Activated CD8-positive, alpha-beta T cell treated with anti-CD3 and anti-CD28 coated beads for 36 hours (primary cell): ENCODE results near the gene CCDC51. TPM values are rescaled to one million over a fixed set of nuclear protein-coding genes. Genes with fewer than 3 reads are reported as not detected.

Experiments
- ATAC-seq: fragments of 200-7000 bp; cut with Tn5 transposase; one replicate; pipeline ENCODE4 v1.10.0; 2021; ENCODE audit warnings: mild to moderate bottlenecking, moderate library complexity
- CTCF ChIA-PET: fragments of 350-600 bp; sonication (Branson Sonifier 250); formaldehyde crosslinking; loops from one replicate; lab custom pipeline; 2021; ENCODE audit warnings: antibody characterized with exemption; lab: Charles Lee
- POLR2A ChIA-PET: fragments of 350-600 bp; sonication (Branson Sonifier 250); formaldehyde crosslinking; loops from one replicate; lab custom pipeline; 2021; ENCODE audit warnings: antibody characterized with exemption; lab: Charles Lee
- DNase-seq: peaks from one replicate; pipeline ENCODE4 v3.0.0-alpha.2; 2020
- H3K27ac Mint-ChIP-seq: one replicate; pipeline ENCODE4 v1.8.0; 2021; ENCODE audit warnings: mild to moderate bottlenecking, mixed read lengths
- H3K27me3 Mint-ChIP-seq: one replicate; pipeline ENCODE4 v1.8.0; 2021; ENCODE audit warnings: mixed read lengths
- H3K36me3 Mint-ChIP-seq: one replicate; pipeline ENCODE4 v1.8.0; 2021; ENCODE audit warnings: low read depth, mixed read lengths
- H3K4me1 Mint-ChIP-seq: one replicate; pipeline ENCODE4 v1.8.0; 2021; ENCODE audit warnings: low read depth, mixed read lengths
- H3K4me3 Mint-ChIP-seq: one replicate; pipeline ENCODE4 v1.8.0; 2021; ENCODE audit warnings: mild to moderate bottlenecking, moderate library complexity, mixed read lengths
- H3K9me3 Mint-ChIP-seq: one replicate; pipeline ENCODE4 v1.8.0; 2021; ENCODE audit warnings: mixed read lengths
- CTCF ChIP-seq: fragments of 200-600 bp; IDR thresholded peaks from one replicate; pipeline ENCODE4 v1.8.0; 2022; ENCODE audit warnings: antibody characterized with exemption, mild to moderate bottlenecking
- intact Hi-C: fragments of 100-400 bp; cut with micrococcal nuclease; formaldehyde crosslinking; loops from one replicate; pipeline ENCODE4 v1.10.0; 2022
- total RNA-seq, 2 experiments: library from RNA; stranded (reverse); gene quantifications; one replicate each; pipeline ENCODE4 v1.2.3, GENCODE V29; 2021

The CCDC51 gene
- total RNA-seq, 2 experiments from 2014 or later: 25.3 to 28.3 TPM

GRCh38 chr3:48388966-48389365 is 51.0 kb downstream of the CCDC51 start:
- Mint-ChIP-seq H3K4me3 (no peak overlapping the region), H3K27ac (no peak overlapping the region), H3K4me1 (no peaks in the 10 kb centered on the region), H3K27me3 (peaks cover 11% of the 10 kb centered on the region), H3K36me3 (no peaks in the 10 kb centered on the region), H3K9me3 (no peaks in the 10 kb centered on the region)
- ChIA-PET CTCF (interaction anchor here (1.0 to 4.5 kb wide), 4 partner anchors 11 to 160 kb away, joined by 3 to 25 read pairs (median 15); no protein-coding TSS in a partner anchor), POLR2A (interaction anchor here (1.0 kb wide), 1 partner anchor 115 kb away, joined by 3 read pairs; no protein-coding TSS in a partner anchor)
- no peak for TF ChIP-seq CTCF
- intact Hi-C loops: no loop called here
- no peak for DNase-seq
- ATAC-seq: no peak

GRCh38 chr3:48387634-48388033 is 52.3 kb downstream of the CCDC51 start:
- CTCF ChIA-PET: interaction anchor here (1.3 to 4.5 kb wide), 3 partner anchors 13 to 48 kb away, joined by 3 to 25 read pairs (median 24); no protein-coding TSS in a partner anchor
- Mint-ChIP-seq H3K4me3 (no peak overlapping the region), H3K9me3 (no peaks in the 10 kb centered on the region), H3K27me3 (peaks cover 9% of the 10 kb centered on the region), H3K4me1 (no peaks in the 10 kb centered on the region), H3K27ac (no peak overlapping the region), H3K36me3 (no peaks in the 10 kb centered on the region)
- ATAC-seq (no peak), DNase-seq (no peak)
- POLR2A ChIA-PET: interaction anchor here (0.6 kb wide), 1 partner anchor 145 kb away, joined by 3 read pairs; no protein-coding TSS in a partner anchor
- intact Hi-C loops: no loop called here
- TF ChIP-seq CTCF: no peak

Other genes with a start within 250 kb of the CCDC51 start
- gene CAMP, start 216.6 kb downstream of the CCDC51 start, total RNA-seq: not detected
- 10 to 100 TPM; 30.4 to 32.8 TPM for gene ZNF589, start 199.0 kb downstream of the CCDC51 start, total RNA-seq
- 10 to 100 TPM; 23.2 to 31.0 TPM for gene NME6, start 138.8 kb downstream of the CCDC51 start, total RNA-seq
- gene SPINK8, start 106.5 kb downstream of the CCDC51 start, total RNA-seq: not detected
- gene FBXW12, start 67.9 kb downstream of the CCDC51 start, total RNA-seq: not detected
- 1 to 10 TPM; 3.7 TPM for gene PLXNB1, start 10.0 kb downstream of the CCDC51 start, total RNA-seq
- 100 to 1,000 TPM; 312 to 334 TPM for gene TMA7, start 138 bp upstream of the CCDC51 start, total RNA-seq
- gene ATRIP, start 6.6 kb upstream of the CCDC51 start, total RNA-seq: 10 to 100 TPM; 12.4 to 15.0 TPM
- gene SHISA5, start 64.1 kb upstream of the CCDC51 start, total RNA-seq: 10 to 100 TPM; 65.9 to 71.4 TPM
- 10 to 100 TPM; 90.8 to 94.0 TPM for gene PFKFB4, start 116.7 kb upstream of the CCDC51 start, total RNA-seq
- gene UCN2, start 123.7 kb upstream of the CCDC51 start, total RNA-seq: not detected
- gene COL7A1, start 155.2 kb upstream of the CCDC51 start, total RNA-seq: 1 to 10 TPM; 1.6 to 2.2 TPM
- 100 to 1,000 TPM; 240 to 256 TPM for gene UQCRC1, start 169.5 kb upstream of the CCDC51 start, total RNA-seq
- gene TMEM89, start 181.7 kb upstream of the CCDC51 start, total RNA-seq: under 1 TPM in 1 of 2 experiments, not detected in 1; 0.43 TPM
- 10 to 100 TPM; 41.3 to 45.0 TPM for gene SLC26A6, start 195.3 kb upstream of the CCDC51 start, total RNA-seq
- 10 to 100 TPM; 15.8 to 17.8 TPM for gene CELSR3, start 222.8 kb upstream of the CCDC51 start, total RNA-seq
- 10 to 100 TPM; 69.7 to 73.8 TPM for gene NCKIPSD, start 245.8 kb upstream of the CCDC51 start, total RNA-seq